Right lobe of liver (tissue), 4 donors: ENCODE data around the gene DOCK7.

Experiments
- POLR2A ChIP-seq: fragments of 450-650 bp; IDR thresholded peaks from one replicate; pipeline ENCODE4 v1.6.1; 2017; ENCODE audit warnings: antibody characterized with exemption, mild to moderate bottlenecking
- TF ChIP-seq, protein P1 (sequence below), 4 donors: fragments of 200-600 bp in 3 of 4; fragments of 450-650 bp in 1 of 4; IDR thresholded peaks; one replicate each; pipeline versions ENCODE4 v1.5.1 to v1.8.0; 2016 to 2022; ENCODE audit warnings: antibody characterized with exemption in 4 of 4, mild to moderate bottlenecking in 2 of 4
- donor health status: DM: no; HTN: no; CAD: no.
- donor health status: DM: no; HTN: no; CAD: no.
- donor health status: DM: no; HTN: yes; CAD: no.

DNA sequence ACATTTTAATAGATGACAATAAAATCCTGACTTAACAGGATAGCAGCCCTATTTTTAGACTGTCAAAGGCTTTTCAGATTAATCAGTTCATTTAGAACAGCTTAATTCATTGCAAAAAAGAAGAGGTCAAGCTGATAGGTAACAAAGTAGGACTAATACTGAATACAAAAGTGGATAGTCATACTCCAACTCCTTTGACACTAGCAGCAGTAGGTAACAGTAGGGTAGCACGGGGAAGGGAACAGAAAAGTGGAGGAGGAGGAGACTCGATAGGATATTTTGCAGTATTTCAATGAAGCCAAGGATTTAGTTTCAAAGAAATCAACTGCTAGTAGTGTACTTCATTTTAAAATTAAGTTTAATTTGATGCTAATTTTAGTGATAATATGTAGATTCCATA, 200.2 kb downstream of the DOCK7 start:
- TF ChIP-seq, protein P1, sequence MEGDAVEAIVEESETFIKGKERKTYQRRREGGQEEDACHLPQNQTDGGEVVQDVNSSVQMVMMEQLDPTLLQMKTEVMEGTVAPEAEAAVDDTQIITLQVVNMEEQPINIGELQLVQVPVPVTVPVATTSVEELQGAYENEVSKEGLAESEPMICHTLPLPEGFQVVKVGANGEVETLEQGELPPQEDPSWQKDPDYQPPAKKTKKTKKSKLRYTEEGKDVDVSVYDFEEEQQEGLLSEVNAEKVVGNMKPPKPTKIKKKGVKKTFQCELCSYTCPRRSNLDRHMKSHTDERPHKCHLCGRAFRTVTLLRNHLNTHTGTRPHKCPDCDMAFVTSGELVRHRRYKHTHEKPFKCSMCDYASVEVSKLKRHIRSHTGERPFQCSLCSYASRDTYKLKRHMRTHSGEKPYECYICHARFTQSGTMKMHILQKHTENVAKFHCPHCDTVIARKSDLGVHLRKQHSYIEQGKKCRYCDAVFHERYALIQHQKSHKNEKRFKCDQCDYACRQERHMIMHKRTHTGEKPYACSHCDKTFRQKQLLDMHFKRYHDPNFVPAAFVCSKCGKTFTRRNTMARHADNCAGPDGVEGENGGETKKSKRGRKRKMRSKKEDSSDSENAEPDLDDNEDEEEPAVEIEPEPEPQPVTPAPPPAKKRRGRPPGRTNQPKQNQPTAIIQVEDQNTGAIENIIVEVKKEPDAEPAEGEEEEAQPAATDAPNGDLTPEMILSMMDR (IDR thresholded peaks at IDR 0.05), result no peak
- no peak for TF ChIP-seq POLR2A
